HepG2 (cell line): ENCODE data around the gene LATS1. TPM values are rescaled to one million over a fixed set of nuclear protein-coding genes. Genes with fewer than 3 reads are reported as not detected.

Experiments
- DNMT3B ChIP-seq: conservative IDR thresholded peaks from 2 replicates; pipeline ENCODE4 v1.6.1; 2016; ENCODE audit warnings: missing biosample characterization, control low read depth
- GATA4 ChIP-seq: sonication (generic); IDR thresholded peaks from 2 replicates; pipeline ENCODE4 v1.6.1; 2016; ENCODE audit warnings: antibody characterized with exemption, low read depth, borderline replicate concordance
- HOXA7 ChIP-seq: sonication (generic); formaldehyde crosslinking; IDR thresholded peaks from 2 replicates; pipeline ENCODE4 v1.8.1; 2022; ENCODE audit warnings: mild to moderate bottlenecking, missing genetic modification reagents, moderate library complexity
- PRPF4 ChIP-seq: fragments of 200-400 bp; formaldehyde crosslinking; IDR thresholded peaks from 2 replicates; pipeline ENCODE4 v1.6.1; 2016; ENCODE audit warnings: low read length, low read depth; ENCODE audit not compliant: poor library complexity, severe bottlenecking
- SNAI1 ChIP-seq: sonication (generic); formaldehyde crosslinking; IDR thresholded peaks from 2 replicates; pipeline ENCODE4 v1.5.0; 2020; ENCODE audit warnings: mild to moderate bottlenecking, missing genetic modification reagents, borderline replicate concordance
- SNRNP70 ChIP-seq: fragments of 200-400 bp; formaldehyde crosslinking; IDR thresholded peaks from 2 replicates; pipeline ENCODE4 v1.6.1; 2017; ENCODE audit warnings: mild to moderate bottlenecking, low read depth, low read length, moderate library complexity
- TMF1 ChIP-seq: sonication (generic); formaldehyde crosslinking; IDR thresholded peaks from 2 replicates; pipeline ENCODE4 v1.8.1; 2022; ENCODE audit warnings: low read depth, missing genetic modification reagents
- ZBTB42 ChIP-seq: sonication (generic); formaldehyde crosslinking; IDR thresholded peaks from 2 replicates; pipeline ENCODE4 v1.5.0; 2020; ENCODE audit warnings: mild to moderate bottlenecking, missing genetic modification reagents
- ZKSCAN8 ChIP-seq: IDR thresholded peaks from 2 replicates; pipeline ENCODE4 v1.6.1; 2016; ENCODE audit warnings: borderline replicate concordance, missing genetic modification reagents, missing compliant biosample characterization
- ZNF33A ChIP-seq: sonication (generic); formaldehyde crosslinking; IDR thresholded peaks from 2 replicates; pipeline ENCODE4 v1.5.1; 2020; ENCODE audit warnings: missing genetic modification reagents, mild to moderate bottlenecking, moderate library complexity, borderline replicate concordance
- ZNF431 ChIP-seq: sonication (generic); formaldehyde crosslinking; IDR thresholded peaks from 2 replicates; pipeline ENCODE4 v1.9.0; 2022; ENCODE audit warnings: missing genetic modification reagents, low read depth, mild to moderate bottlenecking, borderline replicate concordance
- ZNF572 ChIP-seq: sonication (generic); formaldehyde crosslinking; IDR thresholded peaks from 2 replicates; pipeline ENCODE4 v1.5.1; 2020; ENCODE audit warnings: mild to moderate bottlenecking, missing genetic modification reagents
- polyA plus RNA-seq, 8 experiments: library from polyadenylated mRNA; depleted of rRNA in 3 of 8; stranded (reverse) in 7 of 8; unstranded in 1 of 8; fragments of >200 nt; fragmentation: Illumina TruSeq in 4 of 8; extraction: Trizol in 4 of 8; gene quantifications; 2 replicates each; pipeline versions ENCODE4 v1.2.1 to v1.2.3, GENCODE V29; 2011 to 2016; ENCODE audit warnings: low read depth in 4 of 8, missing spikeins in 1 of 8, mixed read lengths in 1 of 8; ENCODE audit not compliant: insufficient read depth in 1 of 8
- total RNA-seq, 5 experiments: library from RNA; depleted of rRNA; stranded (reverse); fragments of >200 nt; fragmentation: Illumina TruSeq; extraction: Trizol; gene quantifications; 2 replicates each; pipeline ENCODE4 v1.2.3, GENCODE V29; 2016; ENCODE audit warnings: low read depth in 1 of 5
- TF ChIP-seq, protein P1 (sequence below): sonication (generic); formaldehyde crosslinking; IDR thresholded peaks from 2 replicates; pipeline ENCODE4 v1.5.0; 2020; ENCODE audit warnings: missing genetic modification reagents
- TF ChIP-seq, protein P2 (sequence below): sonication (generic); formaldehyde crosslinking; IDR thresholded peaks from 2 replicates; pipeline ENCODE4 v1.5.0; 2020; ENCODE audit warnings: mild to moderate bottlenecking, missing genetic modification reagents
- TF ChIP-seq, protein P3 (sequence below): sonication (generic); formaldehyde crosslinking; IDR thresholded peaks from 2 replicates; pipeline ENCODE4 v1.4.0; 2020; ENCODE audit warnings: mild to moderate bottlenecking, missing genetic modification reagents
- TF ChIP-seq, protein P4 (sequence below), 2 experiments: IDR thresholded peaks; 2 replicates each; pipeline ENCODE4 v1.6.1; 2011 to 2012; ENCODE audit warnings: low read length in 2 of 2, borderline replicate concordance in 1 of 2, low read depth in 1 of 2, mild to moderate bottlenecking in 1 of 2, moderate library complexity in 1 of 2
- TF ChIP-seq, protein P5 (sequence below): sonication (generic); IDR thresholded peaks from 2 replicates; pipeline ENCODE4 v1.6.1; 2016; ENCODE audit warnings: low read depth, borderline replicate concordance

LATS1 gene
- total and polyA plus RNA-seq, 2 of the 13 experiments (the other 11 are each of a cell fraction or from before 2014, with no cell fraction given) = 9.9 to 12.6 TPM

DNA sequence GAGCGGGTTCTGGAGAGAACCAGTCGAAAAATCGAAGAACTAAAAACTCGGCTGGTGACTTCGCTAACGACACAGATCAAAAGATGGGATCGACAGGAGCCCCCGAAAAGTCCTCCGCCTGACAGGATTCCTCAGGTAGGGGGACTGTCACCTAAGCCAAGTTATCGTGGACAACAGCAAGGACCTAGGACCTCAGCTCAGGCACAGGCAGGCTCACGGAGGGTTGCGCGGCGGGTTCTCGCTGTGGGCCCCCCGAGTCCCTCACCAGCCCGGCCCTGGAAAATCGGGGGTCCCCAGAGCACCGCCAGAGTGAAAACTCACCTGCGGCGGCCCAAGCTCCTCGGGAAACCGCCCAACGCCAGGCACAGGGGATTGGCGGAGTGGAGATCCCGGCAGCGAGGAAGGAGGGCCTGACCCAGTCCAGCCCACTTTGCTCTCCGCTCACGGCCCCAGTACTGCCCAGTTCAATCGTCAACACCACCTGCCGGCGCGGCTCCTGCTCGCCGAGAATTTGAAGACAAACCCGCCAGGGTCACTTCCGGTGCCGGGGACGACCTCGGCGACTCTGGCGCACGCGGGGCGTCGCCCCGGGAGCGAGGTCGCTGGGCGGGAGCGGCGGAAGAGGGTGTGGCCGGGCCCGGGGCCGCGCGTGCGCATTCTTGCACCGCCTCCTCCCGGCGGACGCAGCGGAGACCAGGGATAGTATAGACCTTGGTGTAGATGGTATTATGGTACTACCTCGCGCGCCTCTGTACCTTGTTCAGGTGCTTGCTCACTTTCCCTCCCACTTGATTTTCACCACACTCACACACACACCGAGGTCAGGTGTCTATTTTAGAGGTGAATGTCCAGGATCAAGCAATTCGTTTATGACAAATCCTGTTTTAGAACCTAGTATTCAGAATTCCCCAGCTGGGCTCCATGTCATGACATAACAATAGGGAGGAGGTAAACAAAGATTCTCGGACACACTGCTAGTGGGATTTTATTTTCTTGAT lies 69.5 kb downstream of the LATS1 start, which contains the start of gene KATNA1 (continued):
- TF ChIP-seq, protein P1, sequence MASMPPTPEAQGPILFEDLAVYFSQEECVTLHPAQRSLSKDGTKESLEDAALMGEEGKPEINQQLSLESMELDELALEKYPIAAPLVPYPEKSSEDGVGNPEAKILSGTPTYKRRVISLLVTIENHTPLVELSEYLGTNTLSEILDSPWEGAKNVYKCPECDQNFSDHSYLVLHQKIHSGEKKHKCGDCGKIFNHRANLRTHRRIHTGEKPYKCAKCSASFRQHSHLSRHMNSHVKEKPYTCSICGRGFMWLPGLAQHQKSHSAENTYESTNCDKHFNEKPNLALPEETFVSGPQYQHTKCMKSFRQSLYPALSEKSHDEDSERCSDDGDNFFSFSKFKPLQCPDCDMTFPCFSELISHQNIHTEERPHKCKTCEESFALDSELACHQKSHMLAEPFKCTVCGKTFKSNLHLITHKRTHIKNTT (CRISPR knock-in tag) = no peak
- TF ChIP-seq SNRNP70 (no peak), DNMT3B (peak; percentile 92; the same call in 1 of the 2 replicates), PRPF4 (no peak), ZNF431 (peak; percentile 99), SNAI1 (peak; percentile 84; the same call in 1 of the 2 replicates), ZKSCAN8 (CRISPR knock-in tag) (peak; percentile 92), ZNF572 (CRISPR knock-in tag) (0 out of 2 replicates have a peak, but pooled peaks have one; percentile 84), ZNF33A (CRISPR knock-in tag) (peak; percentile 65; the same call in 1 of the 2 replicates), GATA4 (peak; percentile 78), TMF1 (CRISPR knock-in tag) (peak; percentile 98), HOXA7 (CRISPR knock-in tag) (peak; percentile 90), ZBTB42 (CRISPR knock-in tag) (peak; percentile 91; the same call in 1 of the 2 replicates)
- TF ChIP-seq, protein P2, sequence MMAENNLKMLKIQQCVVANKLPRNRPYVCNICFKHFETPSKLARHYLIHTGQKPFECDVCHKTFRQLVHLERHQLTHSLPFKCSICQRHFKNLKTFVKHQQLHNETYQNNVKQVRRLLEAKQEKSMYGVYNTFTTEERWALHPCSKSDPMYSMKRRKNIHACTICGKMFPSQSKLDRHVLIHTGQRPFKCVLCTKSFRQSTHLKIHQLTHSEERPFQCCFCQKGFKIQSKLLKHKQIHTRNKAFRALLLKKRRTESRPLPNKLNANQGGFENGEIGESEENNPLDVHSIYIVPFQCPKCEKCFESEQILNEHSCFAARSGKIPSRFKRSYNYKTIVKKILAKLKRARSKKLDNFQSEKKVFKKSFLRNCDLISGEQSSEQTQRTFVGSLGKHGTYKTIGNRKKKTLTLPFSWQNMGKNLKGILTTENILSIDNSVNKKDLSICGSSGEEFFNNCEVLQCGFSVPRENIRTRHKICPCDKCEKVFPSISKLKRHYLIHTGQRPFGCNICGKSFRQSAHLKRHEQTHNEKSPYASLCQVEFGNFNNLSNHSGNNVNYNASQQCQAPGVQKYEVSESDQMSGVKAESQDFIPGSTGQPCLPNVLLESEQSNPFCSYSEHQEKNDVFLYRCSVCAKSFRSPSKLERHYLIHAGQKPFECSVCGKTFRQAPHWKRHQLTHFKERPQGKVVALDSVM (CRISPR knock-in tag) = peak; percentile 87
- TF ChIP-seq, protein P3, sequence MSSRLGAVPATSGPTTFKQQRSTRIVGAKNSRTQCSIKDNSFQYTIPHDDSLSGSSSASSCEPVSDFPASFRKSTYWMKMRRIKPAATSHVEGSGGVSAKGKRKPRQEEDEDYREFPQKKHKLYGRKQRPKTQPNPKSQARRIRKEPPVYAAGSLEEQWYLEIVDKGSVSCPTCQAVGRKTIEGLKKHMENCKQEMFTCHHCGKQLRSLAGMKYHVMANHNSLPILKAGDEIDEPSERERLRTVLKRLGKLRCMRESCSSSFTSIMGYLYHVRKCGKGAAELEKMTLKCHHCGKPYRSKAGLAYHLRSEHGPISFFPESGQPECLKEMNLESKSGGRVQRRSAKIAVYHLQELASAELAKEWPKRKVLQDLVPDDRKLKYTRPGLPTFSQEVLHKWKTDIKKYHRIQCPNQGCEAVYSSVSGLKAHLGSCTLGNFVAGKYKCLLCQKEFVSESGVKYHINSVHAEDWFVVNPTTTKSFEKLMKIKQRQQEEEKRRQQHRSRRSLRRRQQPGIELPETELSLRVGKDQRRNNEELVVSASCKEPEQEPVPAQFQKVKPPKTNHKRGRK (CRISPR knock-in tag) = no peak
- TF ChIP-seq, protein P4, sequence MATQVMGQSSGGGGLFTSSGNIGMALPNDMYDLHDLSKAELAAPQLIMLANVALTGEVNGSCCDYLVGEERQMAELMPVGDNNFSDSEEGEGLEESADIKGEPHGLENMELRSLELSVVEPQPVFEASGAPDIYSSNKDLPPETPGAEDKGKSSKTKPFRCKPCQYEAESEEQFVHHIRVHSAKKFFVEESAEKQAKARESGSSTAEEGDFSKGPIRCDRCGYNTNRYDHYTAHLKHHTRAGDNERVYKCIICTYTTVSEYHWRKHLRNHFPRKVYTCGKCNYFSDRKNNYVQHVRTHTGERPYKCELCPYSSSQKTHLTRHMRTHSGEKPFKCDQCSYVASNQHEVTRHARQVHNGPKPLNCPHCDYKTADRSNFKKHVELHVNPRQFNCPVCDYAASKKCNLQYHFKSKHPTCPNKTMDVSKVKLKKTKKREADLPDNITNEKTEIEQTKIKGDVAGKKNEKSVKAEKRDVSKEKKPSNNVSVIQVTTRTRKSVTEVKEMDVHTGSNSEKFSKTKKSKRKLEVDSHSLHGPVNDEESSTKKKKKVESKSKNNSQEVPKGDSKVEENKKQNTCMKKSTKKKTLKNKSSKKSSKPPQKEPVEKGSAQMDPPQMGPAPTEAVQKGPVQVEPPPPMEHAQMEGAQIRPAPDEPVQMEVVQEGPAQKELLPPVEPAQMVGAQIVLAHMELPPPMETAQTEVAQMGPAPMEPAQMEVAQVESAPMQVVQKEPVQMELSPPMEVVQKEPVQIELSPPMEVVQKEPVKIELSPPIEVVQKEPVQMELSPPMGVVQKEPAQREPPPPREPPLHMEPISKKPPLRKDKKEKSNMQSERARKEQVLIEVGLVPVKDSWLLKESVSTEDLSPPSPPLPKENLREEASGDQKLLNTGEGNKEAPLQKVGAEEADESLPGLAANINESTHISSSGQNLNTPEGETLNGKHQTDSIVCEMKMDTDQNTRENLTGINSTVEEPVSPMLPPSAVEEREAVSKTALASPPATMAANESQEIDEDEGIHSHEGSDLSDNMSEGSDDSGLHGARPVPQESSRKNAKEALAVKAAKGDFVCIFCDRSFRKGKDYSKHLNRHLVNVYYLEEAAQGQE (IDR thresholded peaks at IDR 0.05; ENCODE audit: borderline replicate concordance in 1 of 2, low read depth in 1 of 2, low read length in 2 of 2) = peak in 1 of 2 experiments; percentile 77; a peak in 1 of 4 replicates
- TF ChIP-seq, protein P5, sequence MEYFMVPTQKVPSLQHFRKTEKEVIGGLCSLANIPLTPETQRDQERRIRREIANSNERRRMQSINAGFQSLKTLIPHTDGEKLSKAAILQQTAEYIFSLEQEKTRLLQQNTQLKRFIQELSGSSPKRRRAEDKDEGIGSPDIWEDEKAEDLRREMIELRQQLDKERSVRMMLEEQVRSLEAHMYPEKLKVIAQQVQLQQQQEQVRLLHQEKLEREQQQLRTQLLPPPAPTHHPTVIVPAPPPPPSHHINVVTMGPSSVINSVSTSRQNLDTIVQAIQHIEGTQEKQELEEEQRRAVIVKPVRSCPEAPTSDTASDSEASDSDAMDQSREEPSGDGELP = 0 out of 2 replicates have a peak, but pooled peaks have one; percentile 46
